IMR-90 (cell line): Measurements from ENCODE around the gene MT1H. TPM values are rescaled to one million over a fixed set of nuclear protein-coding genes. Genes with fewer than 3 reads are reported as not detected.

Experiments used
- ATAC-seq: fragments of 200-7000 bp; cut with Tn5 transposase; 2 replicates; pipeline ENCODE4 v1.9.1; 2020; ENCODE audit warnings: low read depth, mild to moderate bottlenecking, moderate library complexity
- BruUV-seq: library from RNA; stranded (reverse); fragments of 400-500 nt; replicated peaks from 2 replicates; lab custom pipeline; 2021; lab: Mats Ljungman, UMichigan
- CTCF ChIA-PET: fragments of 300-600 bp; formaldehyde crosslinking; extraction: SDS; loops from one replicate; lab custom pipeline; 2021; ENCODE audit warnings: antibody characterized with exemption; lab: Yijun Ruan, JAX
- POLR2A ChIA-PET: fragments of 300-600 bp; sonication (Branson Sonifier 250); formaldehyde crosslinking; loops from one replicate; lab custom pipeline; 2022; ENCODE audit warnings: antibody characterized with exemption; ENCODE audit not compliant: unreplicated experiment; lab: Charles Lee
- DNase-seq: peaks from one replicate; pipeline ENCODE4 v3.0.0; 2013
- H2AFZ ChIP-seq: replicated peaks from 2 replicates; pipeline ENCODE3; 2013; ENCODE audit warnings: low read length, mild to moderate bottlenecking; ENCODE audit not compliant: poor library complexity
- H2AK5ac ChIP-seq: 2 replicates; pipeline ENCODE4 v1.6.1; 2013; ENCODE audit warnings: low read depth, low read length, inconsistent platforms
- H2AK9ac ChIP-seq: replicated peaks from 2 replicates; pipeline ENCODE3; 2013; ENCODE audit warnings: mild to moderate bottlenecking, low read depth, low read length, moderate library complexity; ENCODE audit not compliant: poor library complexity
- H2BK120ac ChIP-seq: 2 replicates; pipeline ENCODE4 v1.6.1; 2013; ENCODE audit warnings: low read depth, low read length, inconsistent platforms
- H2BK15ac ChIP-seq: 3 replicates; pipeline ENCODE4 v1.6.1; 2013; ENCODE audit warnings: low read depth, low read length, inconsistent platforms
- H2BK20ac ChIP-seq: 2 replicates; pipeline ENCODE4 v1.6.1; 2013; ENCODE audit warnings: low read depth, mild to moderate bottlenecking, inconsistent platforms, low read length, moderate library complexity
- H2BK5ac ChIP-seq: 2 replicates; pipeline ENCODE4 v1.6.1; 2013; ENCODE audit warnings: mild to moderate bottlenecking, low read depth, low read length, inconsistent platforms; ENCODE audit not compliant: poor library complexity, severe bottlenecking
- H3K14ac ChIP-seq: replicated peaks from 2 replicates; pipeline ENCODE4 v1.6.1; 2013; ENCODE audit warnings: low read depth, low read length, inconsistent platforms
- H3K18ac ChIP-seq: 2 replicates; pipeline ENCODE4 v1.6.1; 2013; ENCODE audit warnings: low read depth, low read length, control low read depth
- H3K23ac ChIP-seq: 2 replicates; pipeline ENCODE4 v1.6.1; 2013; ENCODE audit warnings: low read depth, low read length, inconsistent platforms
- H3K27ac ChIP-seq: 2 replicates; pipeline ENCODE4 v1.5.1; 2013; ENCODE audit warnings: mild to moderate bottlenecking, control low read depth, low read length; ENCODE audit not compliant: insufficient read depth
- H3K27me3 ChIP-seq: 2 replicates; pipeline ENCODE4 v1.6.1; 2013; ENCODE audit warnings: low read length; ENCODE audit not compliant: control insufficient read depth, insufficient read depth
- H3K36me3 ChIP-seq: 2 replicates; pipeline ENCODE4 v1.6.1; 2013; ENCODE audit warnings: low read length, mixed read lengths; ENCODE audit not compliant: control insufficient read depth, insufficient read depth
- H3K4ac ChIP-seq: 2 replicates; pipeline ENCODE4 v1.6.1; 2013; ENCODE audit warnings: low read depth, low read length, inconsistent platforms
- H3K4me1 ChIP-seq: 2 replicates; pipeline ENCODE4 v1.6.1; 2013; ENCODE audit warnings: low read length, mixed read lengths; ENCODE audit not compliant: control insufficient read depth, insufficient read depth
- H3K4me2 ChIP-seq: 2 replicates; pipeline ENCODE4 v1.6.1; 2013; ENCODE audit warnings: low read depth, mild to moderate bottlenecking, control low read depth, low read length, moderate library complexity
- H3K4me3 ChIP-seq: 2 replicates; pipeline ENCODE4 v1.5.1; 2013; ENCODE audit warnings: low read depth, mild to moderate bottlenecking, control low read depth, low read length, moderate library complexity; ENCODE audit not compliant: insufficient read depth
- H3K56ac ChIP-seq: 2 replicates; pipeline ENCODE4 v1.6.1; 2013; ENCODE audit warnings: low read length, inconsistent platforms; ENCODE audit not compliant: insufficient read depth; ENCODE audit errors: extremely low read depth
- H3K79me1 ChIP-seq, 2 experiments: 2 replicates each; pipeline ENCODE4 v1.6.1; 2013; ENCODE audit warnings: low read length in 2 of 2, inconsistent platforms in 1 of 2, low read depth in 1 of 2
- H3K9ac ChIP-seq: 2 replicates; pipeline ENCODE4 v1.6.1; 2013; ENCODE audit warnings: low read depth, low read length, control low read depth
- H3K9me1 ChIP-seq: 2 replicates; pipeline ENCODE4 v1.6.1; 2013; ENCODE audit warnings: low read length, inconsistent platforms; ENCODE audit not compliant: insufficient read depth
- H3K9me3 ChIP-seq: 2 replicates; pipeline ENCODE4 v1.6.1; 2013; ENCODE audit warnings: low read length; ENCODE audit not compliant: control insufficient read depth, insufficient read depth
- H4K20me1 ChIP-seq: 2 replicates; pipeline ENCODE4 v1.6.1; 2013; ENCODE audit warnings: low read length, inconsistent platforms; ENCODE audit not compliant: insufficient read depth
- H4K5ac ChIP-seq: 2 replicates; pipeline ENCODE4 v1.6.1; 2013; ENCODE audit warnings: mild to moderate bottlenecking, low read depth, low read length, control low read depth
- H4K8ac ChIP-seq, 2 experiments: 2 replicates each; pipeline ENCODE4 v1.6.1; 2013; ENCODE audit warnings: low read depth in 2 of 2, low read length in 2 of 2, control low read depth in 1 of 2, inconsistent platforms in 1 of 2
- H4K91ac ChIP-seq: 2 replicates; pipeline ENCODE4 v1.6.1; 2013; ENCODE audit warnings: low read depth, low read length, inconsistent platforms; ENCODE audit not compliant: insufficient read depth
- FOS ChIP-seq: fragments of 150-350 bp; IDR thresholded peaks from 2 replicates; pipeline ENCODE4 v1.6.1; 2016; ENCODE audit warnings: low read depth, low read length
- NFE2L2 ChIP-seq: fragments of 150-350 bp; IDR thresholded peaks from 2 replicates; pipeline ENCODE4 v1.6.1; 2016; ENCODE audit warnings: low read depth, mild to moderate bottlenecking, low read length
- RFX5 ChIP-seq: IDR thresholded peaks from 2 replicates; pipeline ENCODE4 v1.8.0; 2012; ENCODE audit warnings: low read depth, mild to moderate bottlenecking, low read length, moderate library complexity
- SMC3 ChIP-seq: fragments of 150-350 bp; IDR thresholded peaks from 2 replicates; pipeline ENCODE4 v1.6.1; 2016; ENCODE audit warnings: low read depth, mild to moderate bottlenecking, antibody characterized with exemption, low read length, moderate library complexity
- WGBS, 2 experiments: methylation state at CpG; one replicate each; pipeline versions ENCODE4 v1.1.5 to v1.1.7; 2013; ENCODE audit warnings: missing lambda C conversion rate in 2 of 2; ENCODE audit not compliant: insufficient read length in 1 of 2; ENCODE audit errors: extremely low coverage in 2 of 2; 5-methylcytosine and 5-hydroxymethylcytosine counted together
- dilution Hi-C: fragments of 300-500 bp; cut with HindIII; formaldehyde crosslinking; loops from one replicate; pipeline ENCODE4 v1.14.3; 2018; ENCODE audit warnings: low sequenced_read_pairs; ENCODE audit not compliant: unreplicated experiment
- in situ Hi-C: fragments of 300-500 bp; cut with MboI; formaldehyde crosslinking; loops from 3 replicates; pipeline ENCODE4 v1.14.3; 2019; ENCODE audit warnings: low sequenced_read_pairs, inconsistent platforms, mixed read lengths
- intact Hi-C: fragments of 100-400 bp; cut with micrococcal nuclease; formaldehyde crosslinking; loops from 2 replicates; pipeline ENCODE4 v1.10.0; 2022
- polyA plus RNA-seq, 3 experiments: library from polyadenylated mRNA; depleted of rRNA; stranded (reverse); fragments of >200 nt; gene quantifications; 2 replicates each; pipeline ENCODE4 v1.2.3, GENCODE V29; 2012; ENCODE audit warnings: low replicate concordance in 1 of 3
- total RNA-seq: library from RNA; depleted of rRNA; stranded (reverse); fragments of >200 nt; gene quantifications from 2 replicates; pipeline ENCODE4 v1.2.3, GENCODE V29; 2012

MT1H gene
- total and polyA plus RNA-seq, 2 of the 4 experiments (the other 2 are of a cell fraction): not detected

GRCh38 chr16:56635441-56635967 is 34.1 kb upstream of the MT1H start:
- Histone ChIP-seq H4K8ac (no peak overlapping the region), H3K4me1 (no peaks in the 10 kb centered on the region; the same call in 1 of the 2 replicates), H3K23ac (no peak overlapping the region), H3K9ac (no peak overlapping the region), H2BK15ac (no peak overlapping the region), H4K20me1 (no peaks in the 10 kb centered on the region), H3K4me3 (no peak overlapping the region; the same call in 1 of the 2 replicates), H2BK5ac (no peak overlapping the region), H3K27me3 (peaks cover 88% of the 10 kb centered on the region), H4K91ac (no peak overlapping the region), H2AFZ (no peak overlapping the region), H2AK9ac (no peak overlapping the region), H3K36me3 (no peaks in the 10 kb centered on the region), H3K27ac (no peak overlapping the region), H3K18ac (no peak overlapping the region), H3K4me2 (no peak overlapping the region; the same call in 1 of the 2 replicates), H2BK20ac (no peak overlapping the region), H2BK120ac (no peak overlapping the region), H3K4ac (no peak overlapping the region), H2AK5ac (no peak overlapping the region), H3K9me1 (no peaks in the 10 kb centered on the region), H3K56ac (no peak overlapping the region), H3K79me1 (no peaks in the 10 kb centered on the region), H4K5ac (no peak overlapping the region), H3K14ac (no peak overlapping the region), H3K9me3 (peaks cover 2% of the 10 kb centered on the region; the same call in 1 of the 2 replicates)
- ATAC-seq: no peak
- WGBS, 2 experiments: 11% methylated on average over 20 of the region's 40 CpGs; no CpG with 5 or more reads in 1 of the 2 experiments
- TF ChIP-seq FOS: no peak
- TF ChIP-seq RFX5: no peak
- no peak for TF ChIP-seq NFE2L2
- no peak for TF ChIP-seq SMC3
- ChIA-PET CTCF (no interaction called here), POLR2A (no interaction called here)
- in situ Hi-C loops (no loop called here), dilution Hi-C loops (no loop called here), intact Hi-C loops (no loop called here)
- BruUV-seq: no TSS peak
- no peak for DNase-seq
